ENCODE results near the gene RASGEF1B.
"Not testable (repeated sequence)": the region's sequence is repeated elsewhere in the genome, so short reads cannot be mapped to it uniquely, and the experiment has no call there.

The RASGEF1B gene

GRCh38 chr4:81498551-81499099, 26.9 kb upstream of the RASGEF1B start:
- in situ Hi-C loops (cut with MboI; ENCODE audit: low sequenced_read_pairs) = no loop called here

- in situ Hi-C loops (cut with MboI; ENCODE audit: low sequenced_read_pairs) = no loop called here
Observed at GRCh38 chr4:81498046-81498445, 26.3 kb upstream of the RASGEF1B start.

GRCh38 chr4:81495345-81495744, 23.6 kb upstream of the RASGEF1B start:
- in situ Hi-C loops (cut with MboI; ENCODE audit: low sequenced_read_pairs) = no loop called here

- in situ Hi-C loops (cut with MboI; ENCODE audit: low sequenced_read_pairs) = no loop called here
Observed at GRCh38 chr4:81494031-81494431, 22.3 kb upstream of the RASGEF1B start.

- in situ Hi-C loops (cut with MboI; ENCODE audit: low sequenced_read_pairs) = no loop called here
Observed at GRCh38 chr4:81492606-81493230, 21.0 kb upstream of the RASGEF1B start.

GRCh38 chr4:81491943-81492342, 20.2 kb upstream of the RASGEF1B start:
- in situ Hi-C loops (cut with MboI; ENCODE audit: low sequenced_read_pairs) = no loop called here

- in situ Hi-C loops (cut with MboI; ENCODE audit: low sequenced_read_pairs) = no loop called here
Observed at GRCh38 chr4:81490403-81491160, 18.9 kb upstream of the RASGEF1B start.

- in situ Hi-C loops (cut with MboI; ENCODE audit: low sequenced_read_pairs) = no loop called here
Observed at GRCh38 chr4:81486502-81486901, 14.8 kb upstream of the RASGEF1B start.

GRCh38 chr4:81485310-81485980, 13.7 kb upstream of the RASGEF1B start:
- in situ Hi-C loops (cut with MboI; ENCODE audit: low sequenced_read_pairs) = no loop called here

- in situ Hi-C loops (cut with MboI; ENCODE audit: low sequenced_read_pairs) = no loop called here
Observed at GRCh38 chr4:81482326-81482725, 10.6 kb upstream of the RASGEF1B start.

- in situ Hi-C loops (cut with MboI; ENCODE audit: low sequenced_read_pairs) = no loop called here
Observed at GRCh38 chr4:81481151-81481550, 9.4 kb upstream of the RASGEF1B start.

GRCh38 chr4:81479573-81479972, 7.9 kb upstream of the RASGEF1B start:
- in situ Hi-C loops (cut with MboI; ENCODE audit: low sequenced_read_pairs) = not testable (repeated sequence)

- in situ Hi-C loops (cut with MboI; ENCODE audit: low sequenced_read_pairs) = not testable (repeated sequence)
Observed at GRCh38 chr4:81473331-81474265, 1.9 kb upstream of the RASGEF1B start.

GRCh38 chr4:81472281-81473182, 825 bp upstream of the RASGEF1B start:
- in situ Hi-C loops (cut with MboI; ENCODE audit: low sequenced_read_pairs) = no loop called here

GRCh38 chr4:81471298-81471587, 464 bp downstream of the RASGEF1B start:
- in situ Hi-C loops (cut with MboI; ENCODE audit: low sequenced_read_pairs) = no loop called here

GRCh38 chr4:81470456-81471297, 1.0 kb downstream of the RASGEF1B start:
- in situ Hi-C loops (cut with MboI; ENCODE audit: low sequenced_read_pairs) = no loop called here

- in situ Hi-C loops (cut with MboI; ENCODE audit: low sequenced_read_pairs) = no loop called here
Observed at GRCh38 chr4:81469781-81470455, 1.8 kb downstream of the RASGEF1B start.

GRCh38 chr4:81468678-81469077, 3.0 kb downstream of the RASGEF1B start:
- in situ Hi-C loops (cut with MboI; ENCODE audit: low sequenced_read_pairs) = no loop called here

GRCh38 chr4:81467672-81467964, 4.1 kb downstream of the RASGEF1B start:
- in situ Hi-C loops (cut with MboI; ENCODE audit: low sequenced_read_pairs) = no loop called here

All from hTERT RPE-1 (cell line).